Activated naive CD4-positive, alpha-beta T cell treated with anti-CD3 and anti-CD28 coated beads for 36 hours (primary cell): Measurements from ENCODE around the gene DENND4A. TPM values are rescaled to one million over a fixed set of nuclear protein-coding genes. Genes with fewer than 3 reads are reported as not detected.
A peak's percentile ranks its signal among the peaks of the same experiment; 100 is the strongest.

ENCODE experiments used
- CTCF ChIA-PET: fragments of 350-600 bp; sonication (Branson Sonifier 250); formaldehyde crosslinking; loops from one replicate; lab custom pipeline; 2021; ENCODE audit warnings: antibody characterized with exemption; lab: Charles Lee
- DNase-seq: peaks from one replicate; pipeline ENCODE4 v3.0.0-alpha.2; 2020
- H3K27ac Mint-ChIP-seq: one replicate; pipeline ENCODE4 v1.8.0; 2021; ENCODE audit warnings: mild to moderate bottlenecking, mixed read lengths
- H3K27me3 Mint-ChIP-seq: one replicate; pipeline ENCODE4 v1.8.0; 2021; ENCODE audit warnings: low read depth, mixed read lengths
- H3K36me3 Mint-ChIP-seq: one replicate; pipeline ENCODE4 v1.8.0; 2021; ENCODE audit warnings: low read depth, mixed read lengths
- H3K4me1 Mint-ChIP-seq: one replicate; pipeline ENCODE4 v1.8.0; 2021; ENCODE audit warnings: low read depth, mixed read lengths
- H3K4me3 Mint-ChIP-seq: one replicate; pipeline ENCODE4 v1.8.0; 2021; ENCODE audit warnings: mild to moderate bottlenecking, moderate library complexity, mixed read lengths
- H3K9me3 Mint-ChIP-seq: one replicate; pipeline ENCODE4 v1.8.0; 2021; ENCODE audit warnings: mixed read lengths
- intact Hi-C: fragments of 100-400 bp; cut with micrococcal nuclease; formaldehyde crosslinking; loops from one replicate; pipeline ENCODE4 v1.15.1; 2023
- total RNA-seq, 2 experiments: library from RNA; stranded (reverse); gene quantifications; one replicate each; pipeline ENCODE4 v1.2.3, GENCODE V29; 2021

Gene DENND4A
- total RNA-seq, 2 experiments from 2014 or later: 23.9 to 24.9 TPM

GRCh38 chr15:65796610-65797078, 4.6 kb upstream of the DENND4A start:
- Mint-ChIP-seq H3K4me3 (no peak overlapping the region), H3K27ac (no peak overlapping the region), H3K36me3 (no peaks in the 10 kb centered on the region), H3K4me1 (peaks cover 43% of the 10 kb centered on the region), H3K27me3 (no peaks in the 10 kb centered on the region), H3K9me3 (no peaks in the 10 kb centered on the region)
- no peak for DNase-seq
- intact Hi-C loops: loop anchor here (10.0 kb wide), 1 partner anchor 902 kb away; no protein-coding TSS in a partner anchor
- CTCF ChIA-PET: interaction anchor here (0.6 kb wide), 1 partner anchor 9 kb away, joined by 4 read pairs; no protein-coding TSS in a partner anchor

DNA sequence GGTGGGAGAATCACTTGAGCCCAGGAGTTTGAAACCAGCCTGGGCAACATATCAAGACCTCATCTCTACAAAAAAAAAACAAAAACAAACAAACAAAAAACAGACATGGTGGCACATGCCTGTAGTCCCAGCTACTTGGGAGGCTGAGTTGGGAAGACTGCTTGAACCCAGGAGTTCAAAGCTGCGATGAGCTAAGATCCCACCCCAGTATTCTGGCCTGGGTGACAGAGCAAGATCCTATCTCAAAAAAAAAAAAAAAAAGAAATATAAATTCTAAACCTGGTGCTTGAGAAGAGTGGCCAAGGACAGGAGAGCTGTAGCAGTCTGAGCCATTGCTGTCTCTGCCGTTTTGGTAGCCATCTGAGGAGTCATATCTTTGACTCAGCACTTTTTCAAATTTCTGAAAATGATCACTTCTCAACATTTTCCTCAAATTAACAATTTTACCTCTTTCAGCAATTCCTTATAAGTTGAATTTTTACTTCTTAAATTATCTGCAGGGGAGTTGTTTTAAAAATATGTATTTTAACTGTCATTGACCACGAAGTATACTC, 3.6 kb upstream of the DENND4A start:
- Mint-ChIP-seq H3K4me1 (peaks cover 43% of the 10 kb centered on the region), H3K9me3 (no peaks in the 10 kb centered on the region), H3K27ac (no peak overlapping the region), H3K27me3 (no peaks in the 10 kb centered on the region), H3K4me3 (no peak overlapping the region), H3K36me3 (no peaks in the 10 kb centered on the region)
- intact Hi-C loops: loop anchor here (10.0 kb wide), 1 partner anchor 901 kb away; no protein-coding TSS in a partner anchor
- no peak for DNase-seq
- CTCF ChIA-PET: no interaction called here

- H3K27me3 Mint-ChIP-seq: no peaks in the 10 kb centered on the region
- no peaks in the 10 kb centered on the region for H3K36me3 Mint-ChIP-seq
- no peaks in the 10 kb centered on the region for H3K9me3 Mint-ChIP-seq
- DNase-seq: no peak
- peak overlapping the region; percentile 39 for H3K4me3 Mint-ChIP-seq
- intact Hi-C loops: loop anchor here (5.0 to 10.0 kb wide), 2 partner anchors 496 to 899 kb away; partner anchors contain the start of gene RNU5A-1
- CTCF ChIA-PET: interaction anchor here (0.7 to 1.4 kb wide), 2 partner anchors 35 kb away, joined by 3 to 6 read pairs; no protein-coding TSS in a partner anchor
- H3K27ac Mint-ChIP-seq: peak overlapping the region; percentile 41
- H3K4me1 Mint-ChIP-seq: peaks cover 56% of the 10 kb centered on the region
Measured at GRCh38 chr15:65793818-65794104, 1.7 kb upstream of the DENND4A start.

- H3K4me1 Mint-ChIP-seq: peaks cover 60% of the 10 kb centered on the region
- H3K36me3 Mint-ChIP-seq: no peaks in the 10 kb centered on the region
- CTCF ChIA-PET: interaction anchor here (0.7 to 1.4 kb wide), 3 partner anchors 13 to 36 kb away, joined by 3 to 6 read pairs (median 3); no protein-coding TSS in a partner anchor
- no peaks in the 10 kb centered on the region for H3K9me3 Mint-ChIP-seq
- no peaks in the 10 kb centered on the region for H3K27me3 Mint-ChIP-seq
- intact Hi-C loops: loop anchor here (1.0 to 10.0 kb wide), 8 partner anchors 12 to 898 kb away; partner anchors contain the start of genes RAB11A and RNU5A-1
- H3K4me3 Mint-ChIP-seq: peak overlapping the region; percentile 88
- DNase-seq: no peak
- peak overlapping the region; percentile 98 for H3K27ac Mint-ChIP-seq
Measured at GRCh38 chr15:65792988-65793817, 1.1 kb upstream of the DENND4A start.

DNA sequence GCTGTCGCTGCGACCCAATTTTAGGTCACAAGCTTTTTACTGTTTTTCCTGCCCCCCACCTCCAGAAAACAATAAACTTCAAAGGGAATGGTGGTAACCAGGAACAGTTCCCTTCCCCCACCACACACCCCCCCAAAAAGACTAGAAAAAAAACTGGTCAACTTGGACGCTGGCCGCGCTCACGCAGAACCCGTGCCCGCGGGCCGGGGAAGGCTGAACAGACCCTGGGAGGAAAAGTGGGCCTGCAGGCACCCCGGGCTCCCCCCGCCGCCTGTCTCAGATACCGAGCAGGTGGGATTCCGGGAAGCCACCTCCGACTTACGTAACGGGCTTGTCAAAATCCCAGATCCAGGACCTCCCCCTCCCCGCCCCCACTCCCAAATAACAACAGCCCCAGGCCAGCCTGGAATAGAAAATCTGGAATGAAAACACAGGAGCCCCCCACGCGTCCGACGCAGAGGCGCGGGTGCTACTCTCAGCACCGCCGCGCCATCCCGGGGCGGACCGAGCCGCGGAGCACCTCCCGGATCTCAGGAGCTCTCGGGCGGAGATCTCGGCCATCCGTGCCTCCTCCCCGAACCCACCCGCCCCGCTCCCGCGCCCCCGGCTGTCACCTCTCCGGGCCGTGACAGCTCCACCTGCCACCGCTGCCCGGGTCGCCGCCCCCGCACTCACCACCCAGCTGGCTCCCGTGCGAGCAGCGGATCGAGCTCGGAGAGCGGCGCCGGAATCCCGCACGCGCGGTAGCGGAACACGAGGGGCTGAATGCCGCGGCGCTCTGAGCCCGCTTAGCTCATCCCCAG, 557 bp downstream of the DENND4A start:
- intact Hi-C loops: loop anchor here (1.0 to 10.0 kb wide), 8 partner anchors 14 to 897 kb away; partner anchors contain the start of genes RAB11A and RNU5A-1

GRCh38 chr15:65790694-65791334, 1.3 kb downstream of the DENND4A start:
- no peaks in the 10 kb centered on the region for H3K27me3 Mint-ChIP-seq
- no peaks in the 10 kb centered on the region for H3K9me3 Mint-ChIP-seq
- DNase-seq: no peak
- intact Hi-C loops: loop anchor here (5.0 to 10.0 kb wide), 2 partner anchors 494 to 896 kb away; partner anchors contain the start of gene RNU5A-1
- CTCF ChIA-PET: interaction anchor here (0.8 to 2.5 kb wide), 5 partner anchors 28 to 72 kb away, joined by 4 to 10 read pairs (median 4); no protein-coding TSS in a partner anchor
- H3K4me1 Mint-ChIP-seq: peaks cover 47% of the 10 kb centered on the region
- no peaks in the 10 kb centered on the region for H3K36me3 Mint-ChIP-seq
- H3K27ac Mint-ChIP-seq: peak overlapping the region; percentile 98
- peak overlapping the region; percentile 88 for H3K4me3 Mint-ChIP-seq

More for the DNA sequence above, 557 bp downstream of the DENND4A start:
- CTCF ChIA-PET: interaction anchor here (0.8 to 2.5 kb wide), 5 partner anchors 27 to 71 kb away, joined by 4 to 10 read pairs (median 4); no protein-coding TSS in a partner anchor
- peak; percentile 70 for DNase-seq
- Mint-ChIP-seq H3K27me3 (no peaks in the 10 kb centered on the region), H3K36me3 (no peaks in the 10 kb centered on the region), H3K4me3 (peak overlapping the region; percentile 88), H3K27ac (peak overlapping the region; percentile 98), H3K9me3 (no peaks in the 10 kb centered on the region), H3K4me1 (peaks cover 55% of the 10 kb centered on the region)

DNA sequence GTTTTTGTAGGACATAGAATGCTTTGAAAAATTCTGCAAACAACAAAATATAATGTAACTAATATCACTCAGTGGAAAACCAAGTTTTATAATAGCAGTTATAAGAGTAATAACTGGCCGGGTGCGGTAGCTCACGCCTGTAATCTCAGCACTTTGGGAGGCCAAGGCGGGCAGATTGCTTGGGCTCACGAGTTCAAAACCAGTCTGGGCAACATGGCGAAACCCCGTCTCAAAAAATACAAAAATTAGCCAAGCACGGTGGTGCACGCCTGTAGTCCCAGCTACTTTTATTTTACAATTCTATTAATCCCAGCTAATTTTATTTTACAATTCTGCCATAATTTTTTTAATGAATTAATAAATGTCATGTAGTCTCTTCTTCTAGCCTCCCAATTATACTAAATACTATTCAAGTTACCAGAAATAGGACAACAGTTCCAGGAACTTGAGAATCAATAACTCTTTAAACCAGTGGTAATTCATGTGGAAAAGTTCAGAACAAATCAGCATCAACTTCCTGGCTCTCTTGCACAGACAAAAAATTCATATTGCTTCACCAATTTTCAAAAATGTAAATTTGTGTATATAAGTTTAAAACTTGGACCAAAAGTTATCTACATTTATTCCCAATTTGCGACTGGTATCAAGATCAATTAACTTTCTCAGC, 2.2 kb downstream of the DENND4A start:
- H3K27ac Mint-ChIP-seq: peak overlapping the region; percentile 51
- intact Hi-C loops: loop anchor here (5.0 to 10.0 kb wide), 2 partner anchors 493 to 895 kb away; partner anchors contain the start of gene RNU5A-1
- no peak for DNase-seq
- no peaks in the 10 kb centered on the region for H3K27me3 Mint-ChIP-seq
- H3K4me1 Mint-ChIP-seq: peaks cover 45% of the 10 kb centered on the region
- H3K4me3 Mint-ChIP-seq: peak overlapping the region; percentile 88
- CTCF ChIA-PET: interaction anchor here (1.8 to 2.5 kb wide), 2 partner anchors 29 to 39 kb away, joined by 6 to 10 read pairs; no protein-coding TSS in a partner anchor
- no peaks in the 10 kb centered on the region for H3K9me3 Mint-ChIP-seq
- peaks cover 2% of the 10 kb centered on the region for H3K36me3 Mint-ChIP-seq

- no peak overlapping the region for H3K27ac Mint-ChIP-seq
- intact Hi-C loops: no loop called here
- peaks cover 37% of the 10 kb centered on the region for H3K4me1 Mint-ChIP-seq
- CTCF ChIA-PET: interaction anchor here (1.8 kb wide), 1 partner anchor 40 kb away, joined by 6 read pairs; no protein-coding TSS in a partner anchor
- H3K4me3 Mint-ChIP-seq: peak overlapping the region; percentile 34
- peaks cover 2% of the 10 kb centered on the region for H3K36me3 Mint-ChIP-seq
- DNase-seq: no peak
- no peaks in the 10 kb centered on the region for H3K9me3 Mint-ChIP-seq
- H3K27me3 Mint-ChIP-seq: no peaks in the 10 kb centered on the region
Measured at GRCh38 chr15:65789105-65789504, 3.0 kb downstream of the DENND4A start.

GRCh38 chr15:65787260-65787659, 4.8 kb downstream of the DENND4A start:
- Mint-ChIP-seq H3K4me3 (peak overlapping the region; percentile 61), H3K36me3 (peaks cover 7% of the 10 kb centered on the region), H3K4me1 (peaks cover 35% of the 10 kb centered on the region), H3K9me3 (no peaks in the 10 kb centered on the region), H3K27ac (peak overlapping the region; percentile 77), H3K27me3 (no peaks in the 10 kb centered on the region)
- intact Hi-C loops: no loop called here
- CTCF ChIA-PET: interaction anchor here (0.6 kb wide), 2 partner anchors 20 to 617 kb away, joined by 3 to 4 read pairs; no protein-coding TSS in a partner anchor
- no peak for DNase-seq

DNA sequence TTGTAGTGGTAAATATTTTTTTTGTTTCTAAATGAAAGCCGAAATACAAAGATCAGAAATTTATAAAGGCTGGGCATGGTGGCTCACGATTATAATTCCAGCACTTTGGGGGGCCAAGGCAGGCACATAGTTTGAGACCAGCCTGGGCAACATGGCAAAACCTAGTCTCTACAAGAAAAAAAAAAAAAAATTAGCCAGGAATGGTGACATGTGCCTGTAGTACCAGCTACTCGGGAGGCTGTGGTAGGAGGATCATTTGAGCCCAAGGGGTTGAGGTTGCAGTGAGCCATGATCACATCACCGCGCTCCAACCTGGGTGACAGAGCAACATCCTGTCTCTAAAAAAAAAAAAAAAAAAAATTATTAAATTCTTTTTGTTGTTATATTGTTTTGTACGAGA, 6.9 kb downstream of the DENND4A start:
- no peaks in the 10 kb centered on the region for H3K27me3 Mint-ChIP-seq

GRCh38 chr15:65783872-65784271, 8.2 kb downstream of the DENND4A start:
- H3K27ac Mint-ChIP-seq: no peak overlapping the region
- no peaks in the 10 kb centered on the region for H3K9me3 Mint-ChIP-seq
- CTCF ChIA-PET: no interaction called here
- peaks cover 23% of the 10 kb centered on the region for H3K4me1 Mint-ChIP-seq
- H3K4me3 Mint-ChIP-seq: no peak overlapping the region
- intact Hi-C loops: no loop called here
- DNase-seq: no peak
- peaks cover 9% of the 10 kb centered on the region for H3K36me3 Mint-ChIP-seq
- no peaks in the 10 kb centered on the region for H3K27me3 Mint-ChIP-seq

More for the DNA sequence above, 6.9 kb downstream of the DENND4A start:
- Mint-ChIP-seq H3K27ac (no peak overlapping the region), H3K4me1 (peaks cover 34% of the 10 kb centered on the region), H3K4me3 (no peak overlapping the region), H3K9me3 (no peaks in the 10 kb centered on the region), H3K36me3 (peaks cover 8% of the 10 kb centered on the region)
- intact Hi-C loops: no loop called here
- DNase-seq: peak; percentile 42
- CTCF ChIA-PET: no interaction called here
